Stomach smooth muscle (tissue), 2 donors: ENCODE measurements around the gene CBY3.
"Not testable (repeated sequence)": the region's sequence is repeated elsewhere in the genome, so short reads cannot be mapped to it uniquely, and the experiment has no call there.

Experiments
- H3K27ac ChIP-seq: one replicate; pipeline ENCODE4 v1.7.0; 2013; ENCODE audit warnings: mild to moderate bottlenecking, low read length, inconsistent platforms
- H3K27me3 ChIP-seq, 2 donors: one replicate each; pipeline ENCODE4 v1.7.0; 2013; ENCODE audit warnings: low read length in 2 of 2; ENCODE audit not compliant: insufficient read depth in 2 of 2, control insufficient read depth in 1 of 2
- H3K36me3 ChIP-seq, 2 donors: one replicate each; pipeline ENCODE4 v1.7.0; 2013; ENCODE audit warnings: low read length in 2 of 2; ENCODE audit not compliant: control insufficient read depth in 2 of 2, insufficient read depth in 2 of 2
- H3K4me1 ChIP-seq: one replicate; pipeline ENCODE4 v1.7.0; 2013; ENCODE audit warnings: low read length; ENCODE audit not compliant: control insufficient read depth, insufficient read depth
- H3K4me3 ChIP-seq, 2 donors: one replicate each; pipeline ENCODE4 v1.7.0; 2013; ENCODE audit warnings: low read length in 2 of 2
- H3K9ac ChIP-seq, 2 donors: one replicate each; pipeline ENCODE4 v1.7.0; 2013; ENCODE audit warnings: low read length in 2 of 2, mild to moderate bottlenecking in 1 of 2
- H3K9me3 ChIP-seq, 2 donors: one replicate each; pipeline ENCODE4 v1.7.0; 2013; ENCODE audit warnings: low read length in 2 of 2; ENCODE audit not compliant: control insufficient read depth in 2 of 2
- donor health status: healthy.
- donor health status: Pancreatic carcinoma.

The CBY3 gene

GRCh38 chr5:179678223-179679013 lies 2.4 kb downstream of the CBY3 start:
- H3K36me3 ChIP-seq, result no peaks in the 10 kb centered on the region
- peak overlapping the region; percentile 79 to 92 for H3K9ac ChIP-seq
- H3K27ac ChIP-seq, result peak overlapping the region; percentile 78
- no peaks in the 10 kb centered on the region for H3K27me3 ChIP-seq
- peaks cover 11% of the 10 kb centered on the region for H3K4me1 ChIP-seq
- H3K9me3 ChIP-seq, result no peaks in the 10 kb centered on the region
- H3K4me3 ChIP-seq, result peak overlapping the region; percentile 75 to 97

- Histone ChIP-seq H3K4me3 (no peak overlapping the region), H3K36me3 (peaks cover 0 to 14% of the 10 kb centered on the region in 2 donors), H3K9ac (no peak overlapping the region), H3K4me1 (no peaks in the 10 kb centered on the region), H3K27me3 (no peaks in the 10 kb centered on the region), H3K27ac (no peak overlapping the region), H3K9me3 (no peaks in the 10 kb centered on the region)
Measured at GRCh38 chr5:179668391-179668790, 12.4 kb downstream of the CBY3 start.

GRCh38 chr5:179661647-179662046 lies 19.2 kb downstream of the CBY3 start:
- not testable (repeated sequence) for H3K9me3 ChIP-seq, H3K27me3 ChIP-seq, H3K36me3 ChIP-seq, H3K4me1 ChIP-seq, H3K4me3 ChIP-seq, H3K27ac ChIP-seq, H3K9ac ChIP-seq

GRCh38 chr5:179658179-179658856 lies 22.5 kb downstream of the CBY3 start:
- Histone ChIP-seq H3K4me3 (peak overlapping the region; percentile 76 to 84), H3K9ac (peak overlapping the region; percentile 68)
- not testable (repeated sequence) for H3K36me3 ChIP-seq, H3K27ac ChIP-seq, H3K9me3 ChIP-seq, H3K4me1 ChIP-seq, H3K27me3 ChIP-seq

- not testable (repeated sequence) for H3K9ac ChIP-seq, H3K27me3 ChIP-seq, H3K9me3 ChIP-seq, H3K4me1 ChIP-seq, H3K27ac ChIP-seq, H3K36me3 ChIP-seq, H3K4me3 ChIP-seq
Measured at GRCh38 chr5:179657302-179658178, 23.3 kb downstream of the CBY3 start.

GRCh38 chr5:179653135-179653534 lies 27.7 kb downstream of the CBY3 start:
- H3K27ac ChIP-seq, H3K4me1 ChIP-seq: not testable (repeated sequence)

GRCh38 chr5:179650245-179650644 lies 30.6 kb downstream of the CBY3 start:
- H3K9me3 ChIP-seq, H3K27me3 ChIP-seq, H3K36me3 ChIP-seq, H3K4me1 ChIP-seq, H3K27ac ChIP-seq, H3K9ac ChIP-seq, H3K4me3 ChIP-seq: not testable (repeated sequence)

More at GRCh38 chr5:179653135-179653534, 27.7 kb downstream of the CBY3 start:
- not testable (repeated sequence) for H3K4me3 ChIP-seq, H3K36me3 ChIP-seq, H3K9me3 ChIP-seq, H3K27me3 ChIP-seq, H3K9ac ChIP-seq

- H3K27me3 ChIP-seq, H3K9me3 ChIP-seq, H3K4me3 ChIP-seq, H3K9ac ChIP-seq, H3K36me3 ChIP-seq, H3K4me1 ChIP-seq, H3K27ac ChIP-seq: not testable (repeated sequence)
Measured at GRCh38 chr5:179649166-179649703, 31.6 kb downstream of the CBY3 start.

GRCh38 chr5:179648410-179648809 lies 32.4 kb downstream of the CBY3 start:
- H3K27ac ChIP-seq, result no peak overlapping the region
- H3K4me3 ChIP-seq, result no peak overlapping the region
- no peaks in the 10 kb centered on the region for H3K4me1 ChIP-seq
- no peak overlapping the region for H3K9ac ChIP-seq
- H3K27me3 ChIP-seq, result no peaks in the 10 kb centered on the region
- H3K36me3 ChIP-seq, result no peaks in the 10 kb centered on the region
- no peaks in the 10 kb centered on the region for H3K9me3 ChIP-seq

GRCh38 chr5:179644766-179645165 lies 36.1 kb downstream of the CBY3 start:
- H3K9me3 ChIP-seq, H3K9ac ChIP-seq, H3K4me3 ChIP-seq, H3K27ac ChIP-seq, H3K4me1 ChIP-seq, H3K36me3 ChIP-seq, H3K27me3 ChIP-seq: not testable (repeated sequence)
